HG02981 (cell line): ENCODE results near the gene TEN1.

Source experiments
- ATAC-seq: cut with Tn5 transposase; IDR thresholded peaks from one replicate; pipeline ENCODE4 v1.9.1; 2021; ENCODE audit warnings: mild to moderate bottlenecking, moderate library complexity; ENCODE audit not compliant: unreplicated experiment

The TEN1 gene

DNA sequence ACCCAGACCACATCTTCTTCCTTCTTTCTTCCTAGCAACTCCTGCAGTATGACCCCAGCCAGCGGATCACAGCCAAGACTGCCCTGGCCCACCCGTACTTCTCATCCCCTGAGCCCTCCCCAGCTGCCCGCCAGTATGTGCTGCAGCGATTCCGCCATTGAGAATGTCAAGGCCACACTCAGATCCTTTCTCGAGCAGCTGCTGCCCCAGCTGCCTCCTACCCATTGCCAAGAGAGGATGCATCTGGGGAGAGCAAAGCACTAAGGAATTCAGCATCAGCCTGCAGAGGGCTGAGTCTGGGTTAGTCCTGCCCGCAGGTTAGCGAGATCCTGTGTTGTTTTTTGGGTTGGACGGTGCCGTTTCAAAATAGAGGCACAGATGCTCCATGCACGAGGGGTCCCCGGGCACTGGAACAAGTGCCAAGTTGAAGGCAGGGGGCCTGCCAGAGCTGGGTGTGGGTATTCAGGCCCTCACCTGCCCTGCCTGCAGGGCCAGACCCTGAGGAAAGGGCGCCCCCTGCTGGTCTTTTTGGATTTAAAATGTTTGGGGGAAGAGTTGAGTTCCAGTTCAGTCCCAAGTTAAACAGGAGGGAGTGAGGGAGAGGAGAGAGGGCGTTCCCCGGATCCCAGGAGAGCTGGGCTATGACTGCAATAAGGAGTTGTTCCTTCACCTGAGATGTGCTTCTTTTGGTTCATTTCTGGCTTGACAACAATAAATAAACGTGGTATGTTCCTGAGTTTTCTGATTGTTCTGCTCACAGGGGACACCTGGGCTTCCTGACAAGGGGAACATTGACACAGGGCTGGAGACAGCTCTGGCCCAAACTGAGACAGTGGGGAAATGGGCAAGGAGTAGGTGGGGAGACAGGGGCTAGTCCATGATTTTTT lies 26.5 kb downstream of the TEN1 start:
- no peak for ATAC-seq

DNA sequence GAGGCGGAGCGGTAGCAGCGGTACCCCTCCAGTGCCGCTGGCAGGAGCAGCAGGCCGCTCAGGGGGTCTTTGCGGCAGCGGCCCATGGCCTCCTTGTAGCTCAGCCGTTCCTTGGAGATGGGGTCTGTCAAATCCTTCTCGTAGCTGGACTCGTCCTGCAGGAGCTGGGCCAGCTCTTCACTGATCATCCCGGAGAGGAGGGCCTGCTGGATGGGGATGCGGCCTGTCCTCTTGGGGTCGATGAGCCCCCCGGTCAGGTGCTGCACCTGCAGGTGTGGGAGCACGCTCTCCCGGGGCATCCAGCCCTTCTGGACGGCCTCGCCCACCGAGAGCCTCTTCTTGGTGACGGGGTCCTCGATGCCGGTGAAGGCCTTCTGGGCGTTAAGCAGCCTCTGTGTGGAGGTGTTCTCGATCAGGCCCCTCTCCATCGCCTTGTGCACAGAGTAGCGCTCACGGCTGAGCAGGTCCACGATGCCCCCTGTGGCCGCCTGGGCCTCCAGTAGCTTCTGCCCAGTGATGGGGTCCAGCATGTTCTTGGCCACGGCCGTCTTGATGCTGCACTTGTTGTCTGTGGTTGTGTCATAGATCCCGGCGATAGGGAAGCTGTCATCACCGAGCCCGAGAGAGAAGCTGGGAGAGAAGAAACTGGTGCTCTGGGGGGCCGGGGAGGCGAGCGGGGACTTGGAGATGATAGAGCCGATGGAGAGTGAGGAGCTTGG lies 28.2 kb downstream of the TEN1 start:
- no peak for ATAC-seq

DNA sequence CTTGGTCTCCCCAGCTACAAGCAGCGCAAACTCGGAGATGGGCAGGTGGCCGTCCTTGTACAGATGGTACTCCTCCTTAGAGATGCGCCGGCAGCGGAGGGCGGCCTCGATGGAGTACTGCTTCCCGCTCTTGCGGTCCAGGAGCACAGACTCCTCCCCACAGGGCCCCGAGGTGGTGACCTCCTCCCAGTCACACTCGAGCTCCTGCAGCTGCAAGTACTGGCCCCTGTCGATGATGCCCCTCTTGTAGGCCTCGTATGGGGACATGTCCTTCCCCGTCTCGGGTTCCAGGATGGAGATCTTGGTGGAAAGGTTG lies 28.8 kb downstream of the TEN1 start:
- no peak for ATAC-seq

DNA sequence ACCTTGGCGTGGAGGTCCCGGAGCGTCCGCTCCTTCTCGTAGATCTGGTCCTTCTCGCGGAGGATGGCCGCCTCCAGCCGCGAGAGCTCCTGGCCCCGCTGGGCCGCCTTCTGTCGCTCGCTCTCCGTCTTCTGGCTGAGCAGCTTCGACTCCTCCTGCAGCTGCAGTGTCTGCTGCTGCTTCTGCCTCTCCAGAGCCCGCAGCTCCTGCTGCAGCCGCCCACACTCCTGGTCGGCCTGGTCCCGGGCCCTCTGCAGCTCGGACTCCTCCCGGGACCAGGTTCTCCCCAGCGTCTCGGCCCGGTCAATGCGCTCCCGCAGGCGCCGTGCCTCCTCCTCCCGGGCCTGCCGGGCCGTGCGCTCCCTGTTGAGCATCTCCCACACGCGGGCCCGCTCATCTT lies 29.2 kb downstream of the TEN1 start:
- no peak for ATAC-seq

DNA sequence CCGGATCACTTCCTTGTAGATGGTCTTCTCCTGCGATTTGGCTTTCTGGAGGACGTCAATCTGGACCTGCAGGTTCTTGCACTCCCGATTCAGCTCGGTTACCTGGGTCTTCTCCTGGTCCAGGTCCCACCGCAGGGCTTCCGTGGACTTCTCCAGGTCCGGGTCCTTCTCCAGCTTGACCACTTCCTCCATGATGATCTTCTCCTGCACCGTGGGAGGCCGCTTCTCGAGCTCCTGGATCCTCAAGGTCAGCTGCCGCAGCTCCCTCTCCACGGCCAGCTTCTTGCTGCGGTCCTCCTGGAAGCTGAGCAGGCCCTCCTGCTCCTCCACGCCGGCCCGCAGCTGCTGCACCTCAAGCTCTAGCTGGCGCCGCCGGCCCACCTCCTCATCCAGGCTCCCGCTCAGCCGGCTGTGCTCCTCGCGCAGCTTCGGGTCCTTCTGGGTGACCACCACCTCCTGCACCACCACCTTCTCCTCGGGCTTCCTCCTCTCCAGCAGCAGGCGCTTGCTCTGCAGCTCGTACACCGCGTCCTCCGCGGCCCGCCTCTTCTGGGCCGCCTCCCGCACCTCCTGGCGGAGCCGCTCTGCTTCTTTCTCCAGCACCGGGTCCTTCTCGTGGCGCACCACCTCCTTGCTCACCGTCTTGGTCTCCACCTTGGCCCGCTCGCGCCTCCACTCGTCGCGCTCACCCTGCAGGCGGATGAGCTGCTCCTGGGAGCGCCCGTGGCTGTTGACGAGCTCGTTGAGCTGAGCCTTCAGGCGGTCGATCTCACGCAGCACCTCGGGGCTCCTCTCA lies 29.8 kb downstream of the TEN1 start:
- no peak for ATAC-seq

DNA sequence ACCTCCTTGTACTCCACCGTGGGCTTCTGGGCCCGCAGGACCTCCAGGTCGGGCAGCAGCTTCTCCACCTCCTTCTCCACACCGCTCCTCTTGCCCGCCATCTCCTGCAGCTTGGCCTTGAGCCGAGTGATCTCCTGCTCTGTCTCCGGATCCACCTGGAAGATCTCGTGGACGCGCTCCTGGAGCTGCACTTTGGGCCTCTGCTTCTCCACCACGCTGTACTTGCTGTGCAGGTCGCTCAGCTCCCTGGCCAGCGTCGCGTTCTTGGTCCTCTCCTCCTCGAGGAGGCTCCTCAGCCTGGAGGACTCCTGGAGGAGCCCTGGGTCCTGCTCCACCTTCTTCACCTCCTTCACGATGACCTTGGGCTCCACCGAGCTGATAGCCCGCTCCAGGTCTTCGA lies 30.4 kb downstream of the TEN1 start:
- no peak for ATAC-seq

DNA sequence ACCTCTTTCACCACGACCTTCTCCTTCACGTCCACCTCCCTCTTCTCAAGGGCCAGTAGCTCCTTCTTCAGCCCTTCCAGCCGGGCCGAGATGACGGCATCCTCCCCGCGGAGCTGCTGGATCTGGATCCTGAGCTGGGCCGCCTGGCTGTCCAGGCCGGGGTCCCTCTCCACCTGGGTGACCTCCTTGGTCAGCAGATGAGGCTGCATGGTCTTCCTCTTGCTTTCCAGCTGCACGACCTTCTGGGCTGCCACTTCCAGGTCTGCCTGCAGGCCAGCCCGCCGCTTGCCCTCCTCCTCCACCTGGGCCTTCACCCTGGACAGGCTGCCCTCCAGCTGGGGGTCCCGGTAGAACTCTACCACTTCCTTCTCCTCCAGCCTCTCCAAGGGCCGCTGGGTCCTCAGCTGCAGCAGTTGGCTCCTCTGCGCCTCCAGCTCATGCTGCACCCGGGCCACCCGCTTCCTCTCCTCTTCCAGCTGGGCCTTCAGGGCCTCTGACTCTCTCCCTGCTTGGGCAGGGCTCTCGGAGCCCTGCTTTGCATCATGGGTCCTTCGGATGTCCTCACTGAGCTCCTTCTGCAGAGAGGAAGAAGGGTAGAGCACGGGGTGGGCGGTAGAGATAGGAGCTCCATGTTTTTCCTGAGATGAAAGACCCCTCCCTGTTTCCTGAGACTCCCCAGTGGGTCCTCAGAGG lies 31.1 kb downstream of the TEN1 start:
- no peak for ATAC-seq

DNA sequence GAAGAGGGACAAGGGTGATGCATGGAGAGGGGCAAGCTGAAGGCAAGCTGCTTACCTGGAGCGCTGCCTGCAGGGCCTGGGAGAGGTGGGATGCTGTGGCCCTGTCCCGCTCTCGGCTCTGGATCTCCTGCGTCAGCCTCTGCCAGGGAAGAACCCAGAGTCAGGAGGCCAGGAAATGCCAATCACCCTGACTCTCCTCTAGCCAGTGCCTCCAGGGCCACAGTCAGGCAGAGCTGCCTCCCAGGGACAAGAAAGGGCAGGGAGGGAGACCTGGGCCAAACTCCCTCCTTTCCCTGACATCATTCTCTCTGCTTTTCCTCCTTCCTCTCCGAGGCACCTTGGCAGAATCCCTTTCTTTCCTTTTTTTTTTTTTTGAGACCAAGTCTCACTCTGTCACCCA lies 32.9 kb downstream of the TEN1 start:
- no peak for ATAC-seq

DNA sequence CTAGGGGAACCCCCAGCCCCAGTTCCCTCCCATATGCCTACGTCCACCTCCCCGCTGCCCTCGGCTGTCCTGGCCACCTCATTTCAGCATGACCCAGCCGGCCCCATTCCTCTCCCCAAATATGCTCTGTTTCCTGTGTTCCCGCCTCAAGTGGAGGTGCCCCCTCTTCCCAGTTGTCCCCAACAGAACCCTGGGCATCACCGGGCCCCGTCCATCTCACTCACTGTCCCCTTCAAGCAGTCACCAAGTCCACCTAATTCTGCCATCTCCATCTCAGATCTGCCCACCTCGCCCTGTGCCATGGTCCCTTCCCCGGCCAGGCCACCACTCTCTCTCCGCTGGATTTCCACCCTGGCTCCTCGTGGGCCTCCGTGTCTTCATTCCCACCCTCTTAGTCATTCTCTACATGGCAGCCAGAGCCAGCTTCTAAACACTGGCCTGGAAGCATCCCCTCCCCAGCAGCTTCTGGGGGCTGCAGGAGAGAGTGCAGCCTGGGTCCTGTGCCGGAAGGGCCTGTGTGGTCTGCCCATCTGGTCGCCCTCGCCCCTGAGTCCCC lies 34.4 kb downstream of the TEN1 start:
- no peak for ATAC-seq

DNA sequence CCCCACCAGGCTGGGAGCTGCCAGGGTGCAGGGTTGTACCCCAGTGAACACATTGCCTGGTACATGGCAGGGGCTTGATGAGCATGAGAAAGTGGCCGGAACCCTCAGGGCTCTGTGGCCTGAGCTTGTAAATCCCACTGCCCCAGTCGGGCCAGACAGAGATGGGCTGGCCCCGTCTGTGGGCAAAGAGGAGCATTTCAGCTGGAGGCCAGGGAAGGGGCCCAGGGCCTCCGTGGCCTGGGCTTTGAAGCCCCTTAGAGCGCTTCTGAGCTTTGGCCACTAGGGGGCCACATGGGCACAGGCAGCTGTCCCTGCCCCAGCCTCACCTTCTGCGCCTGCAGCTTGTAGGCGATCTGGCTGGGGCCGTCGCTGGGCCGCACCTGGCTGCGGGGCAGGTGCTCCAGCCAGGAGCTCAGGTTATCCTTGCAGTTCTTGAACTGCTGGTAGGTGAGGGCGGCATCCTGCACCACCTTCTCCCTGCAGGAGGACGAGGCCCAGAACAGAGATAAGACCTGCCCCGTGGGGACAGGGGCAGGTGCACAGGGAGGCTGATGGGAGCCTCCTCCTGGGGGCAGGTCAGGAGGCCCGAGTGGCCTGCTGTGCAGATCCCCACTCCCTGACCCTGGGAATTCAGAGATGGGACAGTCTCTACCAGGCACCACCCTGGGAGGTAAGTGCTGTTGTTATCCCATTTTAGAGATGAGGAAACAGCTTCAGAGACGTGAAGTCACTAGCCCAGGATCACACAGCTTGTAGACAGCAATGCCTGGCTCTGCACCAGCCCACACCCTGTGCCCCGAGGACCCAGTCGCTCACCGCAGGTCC lies 35.3 kb downstream of the TEN1 start:
- peak; percentile 54 for ATAC-seq

DNA sequence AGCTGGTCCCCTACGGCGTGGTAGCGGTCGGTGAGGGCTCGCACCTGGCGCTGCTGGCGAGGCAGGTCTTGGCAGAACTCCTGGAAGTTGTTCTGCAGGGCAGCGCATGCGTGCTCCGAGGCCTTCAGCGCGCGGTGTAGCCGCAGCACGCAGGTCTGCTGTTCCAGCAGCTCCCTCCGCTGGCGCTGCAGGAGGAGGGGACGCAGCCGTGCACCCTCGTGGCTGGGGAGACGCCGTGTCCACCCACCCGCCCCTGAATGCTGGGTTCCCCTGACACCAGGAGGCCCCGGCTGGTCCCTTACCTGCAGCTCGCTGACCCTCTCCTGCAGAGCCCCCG lies 35.9 kb downstream of the TEN1 start:
- no peak for ATAC-seq

DNA sequence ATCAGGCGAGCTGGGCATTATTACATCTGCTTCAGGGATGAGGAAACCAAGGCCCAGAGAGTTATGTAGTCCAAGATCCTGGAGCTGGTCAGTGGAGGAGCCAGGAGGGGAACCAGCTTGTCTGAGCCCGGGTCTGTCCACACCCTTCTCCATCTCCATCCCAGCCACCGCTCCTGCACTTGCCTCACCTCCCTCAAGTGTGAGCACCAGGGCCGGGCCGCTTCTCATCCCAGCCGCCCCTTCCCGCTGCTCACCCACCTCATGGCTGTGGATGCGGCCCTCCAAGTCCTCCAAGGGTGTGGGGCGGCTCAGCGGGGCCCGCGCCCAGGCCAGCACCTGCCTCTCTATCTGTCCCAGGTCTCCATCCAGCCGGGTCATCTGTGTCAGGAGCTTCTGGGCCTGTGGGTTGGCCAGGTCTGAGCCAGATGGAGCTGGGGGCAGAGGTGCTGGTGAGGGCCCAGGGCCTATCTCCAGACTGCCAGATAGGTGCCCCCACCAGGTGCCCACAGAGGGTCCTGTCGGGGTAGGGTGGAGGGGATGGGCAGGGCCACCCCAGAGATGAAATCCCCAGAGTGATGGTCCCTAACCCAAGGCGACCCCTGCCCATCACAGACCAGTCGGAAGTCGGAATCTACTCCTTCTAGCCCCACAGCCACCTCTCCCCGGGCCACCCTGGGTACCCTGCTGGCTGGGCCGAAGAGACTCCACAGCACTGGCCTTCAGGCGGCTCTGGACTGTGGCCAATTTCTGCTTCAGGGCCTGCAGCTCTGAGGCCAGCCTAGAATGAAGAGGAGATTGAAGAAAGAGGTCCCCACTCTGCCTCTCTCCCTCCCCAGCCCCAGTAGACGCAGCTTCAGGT lies 38.7 kb downstream of the TEN1 start:
- ATAC-seq, result no peak

DNA sequence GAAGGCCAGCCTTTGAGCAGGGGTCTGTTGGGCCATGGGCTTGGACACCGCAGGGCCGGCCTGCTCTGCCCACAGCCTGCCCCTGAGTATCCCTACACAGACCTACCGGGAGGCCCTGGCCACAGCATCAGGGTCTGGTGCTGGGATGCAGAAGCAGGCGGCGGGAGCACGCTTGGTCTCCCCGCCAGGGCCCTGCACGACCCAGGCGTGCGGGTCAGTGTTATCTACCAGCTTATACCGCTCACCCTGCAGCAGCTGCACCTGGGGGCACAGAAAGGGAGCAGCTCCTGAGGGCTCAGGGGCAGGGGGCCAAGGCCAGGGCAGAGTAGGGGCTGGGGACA lies 39.3 kb downstream of the TEN1 start:
- ATAC-seq, result no peak

DNA sequence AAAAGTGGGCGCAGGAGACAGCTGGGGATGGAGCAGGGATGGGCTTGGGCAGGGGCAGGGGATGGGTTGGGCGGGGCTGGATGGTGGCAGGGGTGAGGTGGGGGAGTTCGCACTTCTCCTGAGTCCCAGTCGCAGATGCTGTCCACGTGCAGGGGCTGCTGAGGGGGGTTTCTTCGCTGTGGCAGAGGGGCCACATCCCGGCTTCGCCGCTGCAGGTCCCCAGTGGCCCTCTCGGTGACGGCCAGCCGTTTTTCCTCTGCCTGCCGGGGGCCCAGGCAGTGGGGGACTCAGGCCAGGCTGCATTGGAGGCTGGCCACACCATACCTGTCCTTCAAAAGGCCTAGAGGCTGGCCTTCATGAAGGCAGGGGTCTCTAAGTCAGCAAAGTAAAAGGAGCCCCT lies 39.8 kb downstream of the TEN1 start:
- no peak for ATAC-seq

DNA sequence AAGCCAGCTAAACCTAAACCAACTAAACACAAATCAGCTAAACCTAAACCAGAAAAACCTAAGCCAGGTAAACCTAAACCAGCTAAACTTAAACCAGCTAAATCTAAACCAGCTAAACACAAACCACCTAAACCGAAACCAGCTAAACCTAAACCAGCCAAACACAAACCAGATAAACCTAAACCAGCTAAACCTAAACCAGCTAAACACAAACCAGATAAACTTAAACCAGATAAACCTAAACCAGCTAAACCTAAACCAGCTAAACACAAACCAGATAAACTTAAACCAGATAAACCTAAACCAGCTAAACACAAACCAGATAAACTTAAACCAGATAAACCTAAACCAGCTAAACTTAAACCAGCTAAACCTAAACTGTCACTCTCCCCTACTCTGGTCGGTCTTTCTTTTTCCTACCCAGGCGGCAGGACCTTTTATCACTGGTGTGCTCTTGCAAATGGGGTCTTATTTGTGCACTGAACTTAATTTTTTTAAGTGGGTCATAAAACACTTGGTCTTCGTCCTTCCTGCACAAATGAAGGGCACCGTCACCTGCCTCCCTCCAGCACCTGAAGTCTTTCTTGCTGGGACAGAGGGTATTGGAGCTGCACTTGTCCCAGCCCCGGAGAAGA lies 40.9 kb downstream of the TEN1 start:
- ATAC-seq, result no peak

DNA sequence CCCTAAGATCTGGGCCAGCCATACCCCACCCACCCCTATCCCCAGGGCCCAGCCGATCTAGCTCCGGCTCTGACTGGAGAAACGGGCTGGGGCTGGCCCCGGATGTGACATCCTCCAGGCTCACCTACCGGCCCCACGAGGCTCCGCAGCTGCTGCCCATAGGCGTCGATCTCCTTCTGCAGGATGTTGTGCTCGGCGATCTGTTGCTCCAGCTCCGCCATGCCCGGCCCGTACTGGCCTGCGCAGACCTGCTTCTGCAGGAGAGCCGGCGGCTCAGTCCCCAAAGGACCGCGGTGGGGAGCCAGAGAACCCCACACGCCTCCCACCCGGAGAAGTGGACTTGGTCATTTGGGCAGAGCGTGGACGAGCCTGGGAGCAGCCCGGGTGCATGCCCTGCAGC lies 43.2 kb downstream of the TEN1 start:
- no peak for ATAC-seq

DNA sequence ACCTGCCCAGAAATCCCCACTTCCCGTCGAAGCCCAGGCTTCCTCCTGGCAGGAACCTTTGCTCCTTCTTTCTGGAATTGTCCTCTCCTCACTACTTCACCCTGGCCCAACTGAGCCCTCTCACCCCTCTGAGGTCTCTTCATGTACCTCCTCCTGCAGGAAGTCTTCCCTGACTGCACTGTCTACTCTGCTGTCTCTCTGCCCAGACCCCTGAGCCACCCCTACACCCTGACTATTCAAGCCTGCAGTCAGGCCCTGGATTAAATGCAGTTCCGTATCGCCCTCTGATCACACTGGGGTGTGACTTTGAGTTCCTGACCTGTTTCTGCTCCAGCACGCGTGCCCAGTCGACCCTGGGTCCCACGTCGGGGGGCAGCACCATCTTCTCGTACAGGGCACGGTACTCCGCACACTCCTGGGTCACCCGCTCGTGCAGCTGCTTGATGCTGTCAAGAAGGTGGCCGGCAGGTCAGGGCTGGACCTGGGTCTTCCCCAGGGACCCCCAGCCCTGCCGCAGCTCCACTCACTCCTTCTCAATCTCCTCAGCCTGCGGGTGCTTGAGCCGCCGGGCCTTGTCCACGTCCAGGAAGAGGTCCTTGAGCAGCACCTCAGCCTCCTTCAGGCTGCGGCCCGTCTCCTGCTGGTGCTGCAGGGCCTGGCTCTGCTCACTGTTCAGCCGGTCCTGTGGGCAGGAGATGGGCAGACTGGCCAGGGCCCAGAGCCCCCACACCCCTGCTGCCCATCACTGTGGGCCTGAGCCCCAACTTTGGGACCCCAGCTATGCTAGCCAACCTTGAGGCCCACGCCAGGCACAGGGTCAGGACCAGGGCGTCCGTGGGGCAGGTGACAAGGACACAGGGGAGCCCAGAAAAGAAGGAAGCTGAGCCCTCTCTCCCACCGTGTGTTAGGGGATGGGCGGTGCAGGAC lies 44.2 kb downstream of the TEN1 start:
- ATAC-seq, result no peak

DNA sequence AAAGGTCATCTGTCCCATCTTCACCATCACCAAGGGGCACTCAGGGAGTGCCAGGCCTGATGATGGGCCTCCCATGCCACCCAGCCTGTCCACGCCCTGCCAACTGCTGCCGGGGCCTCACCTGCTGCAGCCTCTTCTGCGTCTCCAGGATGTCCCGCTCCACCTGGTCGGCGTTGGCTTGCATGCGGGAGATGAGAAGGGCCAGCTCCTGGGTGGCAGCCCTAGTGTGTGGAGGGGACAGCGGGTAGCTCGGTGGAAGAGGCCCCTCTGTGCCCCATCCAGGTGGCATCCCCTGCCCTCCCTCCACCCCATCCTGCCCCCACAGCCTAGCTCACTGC lies 44.8 kb downstream of the TEN1 start:
- no peak for ATAC-seq
